Right lobe of liver (tissue), 6 donors: ENCODE results near the gene EEFSEC. TPM values are rescaled to one million over a fixed set of nuclear protein-coding genes. Genes with fewer than 3 reads are reported as not detected.
A peak's percentile ranks its signal among the peaks of the same experiment; 100 is the strongest.

ENCODE experiments used
- ATAC-seq, 4 donors: fragments of 200-7000 bp; cut with Tn5 transposase; one replicate each; pipeline ENCODE4 v1.9.1; 2020; ENCODE audit warnings: mild to moderate bottlenecking in 4 of 4, moderate library complexity in 4 of 4
- DNase-seq, 3 donors: peaks; one replicate each; pipeline ENCODE4 v3.0.0-alpha.2; 2020
- H3K27ac ChIP-seq, 3 donors: fragments of 200-600 bp; one replicate each; pipeline ENCODE4 v1.8.0; 2022
- H3K27me3 ChIP-seq, 2 donors: fragments of 200-600 bp; one replicate each; pipeline ENCODE4 v1.8.0; 2022
- H3K36me3 ChIP-seq, 4 donors: fragments of 200-600 bp; sonication (generic) in 1 of 4; one replicate each; pipeline versions ENCODE4 v1.5.1 to v1.8.0; 2017 to 2022; ENCODE audit warnings: control low read depth in 1 of 4
- H3K4me1 ChIP-seq, 4 donors: fragments of 200-600 bp; sonication (generic) in 1 of 4; one replicate each; pipeline versions ENCODE4 v1.5.1 to v1.8.0; 2017 to 2022; ENCODE audit warnings: control low read depth in 1 of 4
- H3K4me3 ChIP-seq, 3 donors: fragments of 200-600 bp; one replicate each; pipeline ENCODE4 v1.8.0; 2022
- H3K9me3 ChIP-seq, 4 donors: fragments of 200-600 bp; sonication (generic) in 1 of 4; one replicate each; pipeline versions ENCODE4 v1.5.1 to v1.8.0; 2017 to 2022; ENCODE audit warnings: control low read depth in 1 of 4
- POLR2A ChIP-seq: fragments of 450-650 bp; IDR thresholded peaks from one replicate; pipeline ENCODE4 v1.6.1; 2017; ENCODE audit warnings: antibody characterized with exemption, mild to moderate bottlenecking
- WGBS: methylation state at CpG from one replicate; pipeline ENCODE4 v1.1.6; 2018; ENCODE audit warnings: low coverage, low lambda C conversion rate; ENCODE audit not compliant: insufficient coverage; ENCODE audit errors: missing lambda C conversion rate; 5-methylcytosine and 5-hydroxymethylcytosine counted together
- intact Hi-C, 2 donors: fragments of 100-400 bp; cut with DNase I; formaldehyde crosslinking; loops; one replicate each; pipeline versions ENCODE4 v1.11.2 to v1.14.1; 2022
- total RNA-seq, 6 experiments: library from RNA; depleted of rRNA in 2 of 6; stranded (reverse); fragments of >200 nt in 2 of 6; fragmentation: NEBNext Ultra II Directional in 3 of 6; extraction: Animal tissue kit (Norgen Biotek cat#: 25700) in 3 of 6; gene quantifications; one replicate each; pipeline versions ENCODE4 v1.1.0 to v1.2.4, GENCODE V29; 2016 to 2023
- TF ChIP-seq, protein P1 (sequence below), 4 donors: fragments of 200-600 bp in 3 of 4; fragments of 450-650 bp in 1 of 4; IDR thresholded peaks; one replicate each; pipeline versions ENCODE4 v1.5.1 to v1.8.0; 2016 to 2022; ENCODE audit warnings: antibody characterized with exemption in 4 of 4, mild to moderate bottlenecking in 2 of 4
- donor health status: DM: no; HTN: yes; CAD: no.
- donor health status: DM: no; HTN: no; CAD: no.
- donor health status: DM: no; HTN: no; CAD: no.
- donor health status: DM: no; HTN: yes; CAD: no.
- donor health status: DM: no; HTN: yes; CAD: no.

The EEFSEC gene
- total RNA-seq, 6 experiments from 2014 or later, result 10.1 to 24.0 (median 13.4) TPM

DNA sequence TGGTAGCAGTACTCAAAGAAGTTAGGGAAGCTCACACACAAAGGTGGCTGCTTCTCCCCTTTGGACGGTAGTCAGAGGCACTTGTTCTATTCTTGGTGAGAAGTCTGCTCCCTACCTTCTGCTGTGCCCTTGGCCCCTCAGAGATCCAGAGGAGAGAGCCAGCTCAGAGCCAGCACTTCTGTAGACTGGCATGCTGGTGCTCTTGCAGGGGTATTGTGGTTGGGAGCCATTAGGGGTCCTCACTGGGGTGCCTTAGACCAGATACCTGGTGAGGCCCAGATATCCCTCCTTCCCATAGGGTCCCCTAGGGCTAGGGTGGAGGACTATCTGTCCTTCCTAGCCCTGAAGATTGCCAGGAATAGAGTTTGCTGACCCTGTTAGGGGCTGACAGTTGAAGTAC lies 140.6 kb downstream of the EEFSEC start:
- DNase-seq, result peak in 1 of 3 donors; percentile 33
- 71% methylated on average over 1 of the region's 1 CpG for WGBS
- intact Hi-C loops, result no loop called here

DNA sequence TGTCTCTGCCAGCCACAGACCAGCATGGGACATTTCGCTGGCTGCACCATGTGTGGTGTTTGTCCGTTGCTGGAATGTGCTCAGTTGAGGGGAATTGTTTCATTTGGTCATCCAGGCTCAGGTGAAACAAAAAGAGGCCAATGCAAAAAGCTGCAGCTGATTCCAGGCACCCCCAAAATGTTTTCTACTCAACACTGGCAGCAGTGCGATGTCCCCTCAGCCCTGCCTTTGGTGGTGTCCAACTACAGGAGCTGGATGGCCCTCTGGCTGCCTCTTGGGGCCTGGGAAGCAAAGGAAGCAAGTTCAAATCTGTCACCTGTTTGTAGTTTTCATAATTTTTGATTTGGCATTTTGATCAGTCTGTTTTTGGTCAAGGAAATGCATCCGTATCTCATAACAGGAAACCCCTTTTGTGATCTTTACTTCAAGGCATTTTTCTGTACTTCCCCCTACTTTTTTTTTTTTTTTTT lies 141.8 kb downstream of the EEFSEC start:
- WGBS, result 72% methylated on average over 3 of the region's 4 CpGs
- intact Hi-C loops, result no loop called here
- no peak for DNase-seq

More for the DNA sequence above, 140.6 kb downstream of the EEFSEC start:
- H3K27me3 ChIP-seq, result no peaks in the 10 kb centered on the region
- H3K4me3 ChIP-seq, result no peak overlapping the region
- H3K4me1 ChIP-seq, result no peaks in the 10 kb centered on the region
- no peaks in the 10 kb centered on the region for H3K36me3 ChIP-seq
- TF ChIP-seq, protein P1, sequence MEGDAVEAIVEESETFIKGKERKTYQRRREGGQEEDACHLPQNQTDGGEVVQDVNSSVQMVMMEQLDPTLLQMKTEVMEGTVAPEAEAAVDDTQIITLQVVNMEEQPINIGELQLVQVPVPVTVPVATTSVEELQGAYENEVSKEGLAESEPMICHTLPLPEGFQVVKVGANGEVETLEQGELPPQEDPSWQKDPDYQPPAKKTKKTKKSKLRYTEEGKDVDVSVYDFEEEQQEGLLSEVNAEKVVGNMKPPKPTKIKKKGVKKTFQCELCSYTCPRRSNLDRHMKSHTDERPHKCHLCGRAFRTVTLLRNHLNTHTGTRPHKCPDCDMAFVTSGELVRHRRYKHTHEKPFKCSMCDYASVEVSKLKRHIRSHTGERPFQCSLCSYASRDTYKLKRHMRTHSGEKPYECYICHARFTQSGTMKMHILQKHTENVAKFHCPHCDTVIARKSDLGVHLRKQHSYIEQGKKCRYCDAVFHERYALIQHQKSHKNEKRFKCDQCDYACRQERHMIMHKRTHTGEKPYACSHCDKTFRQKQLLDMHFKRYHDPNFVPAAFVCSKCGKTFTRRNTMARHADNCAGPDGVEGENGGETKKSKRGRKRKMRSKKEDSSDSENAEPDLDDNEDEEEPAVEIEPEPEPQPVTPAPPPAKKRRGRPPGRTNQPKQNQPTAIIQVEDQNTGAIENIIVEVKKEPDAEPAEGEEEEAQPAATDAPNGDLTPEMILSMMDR (IDR thresholded peaks at IDR 0.05), result no peak
- TF ChIP-seq POLR2A, result no peak
- no peak for ATAC-seq
- no peak overlapping the region for H3K27ac ChIP-seq
- H3K9me3 ChIP-seq, result no peaks in the 10 kb centered on the region

DNA sequence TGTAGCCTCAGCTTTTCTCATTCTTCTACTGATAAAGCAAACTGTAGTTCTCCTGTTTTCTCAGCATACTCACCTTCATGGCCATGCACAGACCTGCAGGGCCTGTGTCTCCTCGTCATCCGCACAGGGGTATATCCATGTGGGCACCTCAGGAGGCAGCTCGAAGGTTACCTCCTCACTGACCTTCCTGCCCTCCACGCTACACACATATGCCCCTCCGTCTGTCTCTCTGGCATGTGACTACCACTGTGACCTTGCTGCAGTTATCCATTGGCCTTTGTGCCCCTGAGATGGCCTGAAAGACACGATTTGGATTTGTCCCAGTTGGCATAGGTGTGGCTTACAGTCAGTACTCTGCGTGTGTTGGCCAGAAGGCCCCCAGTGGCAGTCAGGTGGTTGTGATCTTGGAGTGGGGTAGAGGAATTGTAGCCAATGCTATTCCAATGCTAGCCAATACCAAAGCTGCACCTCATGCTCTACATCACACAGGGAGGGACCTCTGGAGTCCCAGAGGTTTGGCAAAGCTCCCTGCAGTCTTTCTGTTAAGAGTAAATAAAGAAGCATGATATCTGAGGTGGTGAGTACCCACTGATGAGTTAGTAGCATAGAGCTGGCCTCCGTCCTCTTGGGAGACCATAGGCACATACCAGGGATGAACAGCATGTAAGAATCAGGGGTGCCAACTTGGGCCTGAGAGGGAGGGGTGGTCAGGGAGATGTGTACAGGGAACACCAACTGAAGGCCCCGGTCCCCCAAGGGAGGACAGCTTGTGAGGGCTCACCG lies 143.4 kb downstream of the EEFSEC start:
- Histone ChIP-seq H3K4me3 (no peak overlapping the region), H3K27ac (no peak overlapping the region), H3K9me3 (no peaks in the 10 kb centered on the region), H3K4me1 (no peaks in the 10 kb centered on the region), H3K36me3 (no peaks in the 10 kb centered on the region), H3K27me3 (no peaks in the 10 kb centered on the region)
- TF ChIP-seq, protein P1 (IDR thresholded peaks at IDR 0.05), result no peak
- no peak for TF ChIP-seq POLR2A
- 74% methylated on average over 6 of the region's 10 CpGs for WGBS
- intact Hi-C loops, result no loop called here
- peak in 1 of 3 donors; percentile 41 for DNase-seq
- peak in 3 of 4 donors; percentile 13 to 42 (median 35) for ATAC-seq

More for the DNA sequence above, 141.8 kb downstream of the EEFSEC start:
- ATAC-seq, result no peak
- Histone ChIP-seq H3K27ac (no peak overlapping the region), H3K27me3 (no peaks in the 10 kb centered on the region), H3K36me3 (no peaks in the 10 kb centered on the region), H3K4me3 (no peak overlapping the region), H3K9me3 (no peaks in the 10 kb centered on the region), H3K4me1 (no peaks in the 10 kb centered on the region)
- no peak for TF ChIP-seq POLR2A
- TF ChIP-seq, protein P1 (IDR thresholded peaks at IDR 0.05), result no peak

DNA sequence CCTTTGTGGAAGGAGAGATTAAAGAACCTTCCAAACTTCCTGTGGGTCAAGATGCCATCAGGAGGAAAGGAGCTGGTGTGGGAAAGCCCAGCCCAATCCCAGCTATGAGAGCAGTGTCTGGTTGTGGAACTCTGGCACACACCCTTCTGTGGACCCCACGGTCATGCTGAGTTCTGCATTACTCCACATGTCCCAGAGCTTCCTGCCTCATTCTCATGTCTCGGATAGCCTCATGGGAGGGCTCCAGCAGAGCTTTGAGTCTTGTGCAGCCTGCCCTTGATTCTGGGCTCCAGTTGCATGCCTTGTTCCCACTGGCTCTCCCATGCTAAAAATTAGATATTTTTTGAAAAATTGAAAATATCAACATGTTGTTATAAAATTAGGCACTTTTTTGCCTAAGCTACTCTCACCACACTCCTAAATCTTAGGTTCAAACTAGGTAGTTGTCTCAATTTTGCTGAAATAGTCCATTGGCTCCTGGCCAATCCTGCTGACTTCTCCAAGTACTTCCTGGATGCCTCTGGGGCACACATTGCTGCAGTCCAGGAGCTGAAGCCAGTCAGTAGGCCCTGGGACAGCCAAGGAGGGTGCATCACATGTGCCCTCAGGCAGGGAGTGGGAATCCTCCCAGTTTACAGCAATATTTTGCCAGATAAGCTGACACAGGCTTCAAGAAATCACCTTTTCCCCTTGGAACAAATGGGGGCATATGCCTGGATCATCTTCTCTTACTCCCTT lies 144.3 kb downstream of the EEFSEC start:
- Histone ChIP-seq H3K27me3 (no peaks in the 10 kb centered on the region), H3K4me3 (no peak overlapping the region), H3K4me1 (no peaks in the 10 kb centered on the region), H3K27ac (no peak overlapping the region), H3K9me3 (no peaks in the 10 kb centered on the region), H3K36me3 (no peaks in the 10 kb centered on the region)
- intact Hi-C loops, result no loop called here
- peak in 1 of 3 donors; percentile 43 for DNase-seq
- no peak for TF ChIP-seq POLR2A
- TF ChIP-seq, protein P1 (IDR thresholded peaks at IDR 0.05), result no peak
- ATAC-seq, result peak in 1 of 4 donors; percentile 44
- WGBS, result no CpG with 5 or more reads among the region's 2 CpGs
